ENCODE measurements around the gene EML4. TPM values are rescaled to one million over a fixed set of nuclear protein-coding genes. Genes with fewer than 3 reads are reported as not detected.
"Not testable (repeated sequence)": the region's sequence is repeated elsewhere in the genome, so short reads cannot be mapped to it uniquely, and the experiment has no call there.

EML4 gene
- total RNA-seq, 1 experiment from 2014 or later = 128 TPM

DNA sequence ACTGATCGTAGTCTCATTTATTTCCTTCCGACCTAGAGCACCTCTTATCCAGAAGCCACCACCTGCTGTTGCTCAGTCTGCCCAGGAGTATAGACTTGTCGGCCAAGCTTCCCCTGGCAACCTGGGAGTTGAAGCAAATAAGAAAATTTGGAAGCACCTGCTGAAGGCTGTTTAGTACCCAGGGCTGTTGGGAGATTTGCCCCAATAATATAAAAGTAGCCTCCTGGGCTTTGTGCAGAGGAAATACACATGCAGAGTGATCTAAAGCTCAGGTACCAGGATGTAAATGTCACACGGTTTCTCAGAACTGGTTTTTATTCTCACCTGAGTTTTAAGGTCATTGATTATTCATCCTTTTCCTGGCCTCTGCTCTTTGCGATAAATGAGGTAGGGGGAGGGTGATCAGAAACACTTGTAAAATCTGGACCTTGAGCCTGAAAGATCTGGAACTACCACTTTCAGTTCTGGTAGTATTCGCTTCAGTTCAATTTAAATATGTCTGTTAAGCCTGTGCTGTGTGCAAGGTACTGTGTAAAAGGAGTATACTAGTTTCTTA, 192.7 kb downstream of the EML4 start:
- DNase-seq = no peak
- Histone ChIP-seq H3K27me3 (no peaks in the 10 kb centered on the region), H3K4me3 (peak overlapping the region; percentile 87), H3K36me3 (no peaks in the 10 kb centered on the region), H3K27ac (no peak overlapping the region), H3K4me1 (peaks cover 13% of the 10 kb centered on the region), H3K9me3 (replicated peaks) (no peaks in the 10 kb centered on the region)

DNA sequence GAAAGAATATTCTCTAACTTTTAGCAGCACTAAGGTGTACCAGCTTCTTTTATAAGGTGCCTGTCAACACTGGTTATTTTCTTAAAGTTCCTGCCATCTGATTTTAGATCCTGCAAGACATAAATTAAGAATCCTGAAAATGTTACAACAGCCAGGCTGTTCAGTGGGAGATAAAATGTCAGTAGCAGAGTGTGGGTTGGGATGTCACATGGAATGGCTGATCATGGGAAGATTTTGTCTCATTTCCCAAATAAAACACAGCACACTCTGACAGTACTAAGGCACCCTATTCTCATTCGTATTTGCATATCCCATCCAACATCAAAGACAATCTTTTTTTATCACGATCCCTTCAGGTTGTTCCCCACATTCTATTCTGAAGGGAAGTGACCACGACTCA, 194.3 kb downstream of the EML4 start:
- Histone ChIP-seq H3K9me3 (replicated peaks) (no peaks in the 10 kb centered on the region), H3K4me3 (no peak overlapping the region), H3K4me1 (peaks cover 11% of the 10 kb centered on the region), H3K27ac (no peak overlapping the region), H3K36me3 (no peaks in the 10 kb centered on the region), H3K27me3 (no peaks in the 10 kb centered on the region)
- DNase-seq = no peak

DNA sequence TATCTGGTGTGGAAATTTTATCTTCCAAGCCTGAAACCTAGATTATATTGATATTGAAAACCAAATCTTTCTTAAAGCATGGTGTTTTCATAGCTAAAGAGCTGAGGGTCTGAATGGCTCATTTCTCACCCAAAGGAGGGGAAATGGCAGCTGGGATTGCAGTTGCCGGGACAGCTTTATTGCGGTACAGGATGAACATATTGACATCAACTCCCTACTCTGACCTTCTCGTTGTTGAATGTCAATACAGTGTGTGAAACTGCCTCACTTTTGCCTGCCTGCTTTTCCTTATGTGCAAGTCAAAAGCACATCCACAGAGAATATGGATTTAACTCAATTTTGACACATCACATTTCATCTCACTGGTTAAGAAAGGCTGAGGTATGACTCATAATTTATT, 195.5 kb downstream of the EML4 start:
- no peaks in the 10 kb centered on the region for H3K9me3 ChIP-seq (replicated peaks)
- H3K27me3 ChIP-seq = no peaks in the 10 kb centered on the region
- no peak for DNase-seq
- no peak overlapping the region for H3K27ac ChIP-seq
- H3K4me3 ChIP-seq = no peak overlapping the region
- H3K36me3 ChIP-seq = no peaks in the 10 kb centered on the region
- H3K4me1 ChIP-seq = no peaks in the 10 kb centered on the region

DNA sequence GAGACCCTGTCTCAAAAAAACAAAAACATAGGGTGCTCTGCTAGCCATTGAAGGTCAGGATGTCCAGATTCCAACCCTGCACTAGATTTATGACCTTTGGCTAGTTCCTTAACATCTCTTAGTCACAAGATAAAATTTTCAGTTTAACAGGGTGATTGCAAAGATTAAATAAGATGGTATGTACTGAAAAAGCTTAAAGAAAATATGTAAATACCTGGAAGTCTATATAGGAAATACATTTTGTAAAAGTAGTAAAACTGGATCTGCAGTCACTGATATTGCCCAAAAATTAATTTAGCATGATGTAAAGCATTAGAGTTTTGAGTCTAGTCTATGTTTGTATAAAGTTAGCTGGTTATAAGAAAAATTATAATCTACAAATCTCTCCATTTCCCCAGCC, 197.3 kb downstream of the EML4 start:
- no peaks in the 10 kb centered on the region for H3K9me3 ChIP-seq (replicated peaks)

DNA sequence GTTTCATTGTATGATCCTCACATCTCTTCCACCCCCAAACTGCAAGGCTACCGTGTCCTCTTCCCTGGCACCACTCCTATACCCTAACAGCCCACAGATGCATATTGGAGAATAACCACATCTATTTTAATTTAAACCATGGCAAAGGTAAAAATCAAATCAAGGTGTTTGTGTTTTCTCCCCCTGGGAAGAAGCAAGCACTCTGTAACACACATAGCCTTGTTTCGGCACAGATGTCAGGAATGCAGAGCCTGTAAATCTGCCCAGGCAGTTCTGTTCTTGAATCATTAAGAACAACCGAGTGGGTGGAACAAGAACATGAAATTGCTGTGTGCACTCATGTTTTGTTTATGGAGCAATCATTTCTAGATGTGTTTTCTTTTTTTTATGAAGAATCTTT, 198.7 kb downstream of the EML4 start:
- Histone ChIP-seq H3K9me3 (replicated peaks) (no peaks in the 10 kb centered on the region), H3K36me3 (no peaks in the 10 kb centered on the region)
- DNase-seq = no peak

More for the DNA sequence above, 197.3 kb downstream of the EML4 start:
- no peaks in the 10 kb centered on the region for H3K4me1 ChIP-seq
- H3K36me3 ChIP-seq = no peaks in the 10 kb centered on the region
- no peak overlapping the region for H3K27ac ChIP-seq
- no peaks in the 10 kb centered on the region for H3K27me3 ChIP-seq
- no peak for DNase-seq
- no peak overlapping the region for H3K4me3 ChIP-seq

DNA sequence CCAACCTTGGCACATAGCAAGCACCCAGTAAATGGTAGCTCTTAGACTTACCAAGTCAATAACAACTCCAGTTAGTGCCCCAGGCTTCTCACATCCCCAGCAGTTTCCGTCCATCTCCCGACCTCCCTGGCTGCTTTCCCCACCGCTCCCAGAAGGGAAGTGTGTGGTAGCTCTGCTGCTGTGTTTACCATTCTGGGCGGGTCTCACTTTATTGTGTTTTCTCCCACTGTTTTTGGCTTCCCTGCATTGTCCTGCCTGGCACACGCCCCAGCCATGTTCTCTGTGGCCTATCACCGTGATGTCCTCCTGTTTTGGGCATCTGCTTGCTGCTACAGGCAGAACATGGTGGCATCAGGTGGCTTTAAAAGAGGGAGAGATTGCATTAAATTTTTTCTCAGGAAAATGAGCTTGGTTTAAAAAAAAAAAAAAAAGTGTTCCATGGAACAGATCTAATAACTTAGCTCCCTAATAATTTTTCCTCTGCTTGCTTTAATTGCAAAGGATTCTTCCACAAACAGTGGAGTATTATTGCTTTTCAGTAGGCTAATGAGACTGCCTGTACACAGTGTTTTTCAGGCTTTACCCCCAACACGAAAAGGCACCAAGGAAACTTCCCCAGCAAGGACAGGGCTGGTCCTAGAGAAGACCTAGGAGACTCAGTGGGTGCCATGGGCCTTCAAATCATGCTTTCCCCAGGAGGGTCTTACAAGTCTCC, 199.8 kb downstream of the EML4 start:
- no peaks in the 10 kb centered on the region for H3K27me3 ChIP-seq
- no peaks in the 10 kb centered on the region for H3K9me3 ChIP-seq (replicated peaks)
- no peak overlapping the region; the same call in 1 of the 2 replicates for H3K4me3 ChIP-seq
- peak; percentile 49 to 64 for DNase-seq
- no peak overlapping the region for H3K27ac ChIP-seq
- H3K36me3 ChIP-seq = no peaks in the 10 kb centered on the region
- H3K4me1 ChIP-seq = no peaks in the 10 kb centered on the region

More for the DNA sequence above, 198.7 kb downstream of the EML4 start:
- Histone ChIP-seq H3K4me1 (no peaks in the 10 kb centered on the region), H3K4me3 (no peak overlapping the region), H3K27me3 (no peaks in the 10 kb centered on the region), H3K27ac (no peak overlapping the region)

DNA sequence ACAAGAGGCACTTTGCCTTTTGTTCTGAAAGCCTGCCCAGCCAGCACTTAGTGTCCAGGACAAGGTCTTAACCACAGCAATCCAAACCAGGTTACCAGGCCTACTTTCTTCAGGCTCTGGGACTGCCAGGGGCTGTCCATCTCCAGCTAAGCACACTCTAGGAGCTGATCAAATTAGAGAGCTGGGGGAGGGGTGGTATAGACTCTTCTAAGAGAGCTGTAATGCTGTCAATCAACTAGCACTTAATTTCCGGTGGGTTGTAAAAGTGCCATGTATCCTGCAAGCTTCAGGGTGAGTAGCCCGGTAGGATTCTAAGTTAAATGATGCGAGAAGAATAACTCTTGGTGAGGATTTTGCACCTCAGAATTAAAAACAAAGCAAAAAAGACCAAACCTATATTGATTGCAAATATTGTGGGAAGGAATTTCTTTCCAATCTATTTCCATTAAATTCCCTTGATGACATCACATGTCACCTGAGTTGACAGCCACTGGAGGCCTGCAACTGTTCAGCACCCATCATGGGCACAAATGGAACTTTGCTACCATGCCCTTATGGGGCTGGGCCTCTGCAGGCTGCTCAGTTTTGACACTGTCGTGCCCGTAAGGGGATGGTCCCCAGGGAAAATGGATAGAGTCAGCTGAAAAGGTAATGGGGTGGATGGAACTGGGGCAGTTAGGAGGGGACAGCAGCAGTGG, 200.5 kb downstream of the EML4 start:
- H3K4me1 ChIP-seq = no peaks in the 10 kb centered on the region
- no peak for DNase-seq
- no peaks in the 10 kb centered on the region for H3K9me3 ChIP-seq (replicated peaks)
- no peaks in the 10 kb centered on the region for H3K27me3 ChIP-seq
- no peaks in the 10 kb centered on the region for H3K36me3 ChIP-seq
- no peak overlapping the region for H3K27ac ChIP-seq
- H3K4me3 ChIP-seq = no peak overlapping the region

DNA sequence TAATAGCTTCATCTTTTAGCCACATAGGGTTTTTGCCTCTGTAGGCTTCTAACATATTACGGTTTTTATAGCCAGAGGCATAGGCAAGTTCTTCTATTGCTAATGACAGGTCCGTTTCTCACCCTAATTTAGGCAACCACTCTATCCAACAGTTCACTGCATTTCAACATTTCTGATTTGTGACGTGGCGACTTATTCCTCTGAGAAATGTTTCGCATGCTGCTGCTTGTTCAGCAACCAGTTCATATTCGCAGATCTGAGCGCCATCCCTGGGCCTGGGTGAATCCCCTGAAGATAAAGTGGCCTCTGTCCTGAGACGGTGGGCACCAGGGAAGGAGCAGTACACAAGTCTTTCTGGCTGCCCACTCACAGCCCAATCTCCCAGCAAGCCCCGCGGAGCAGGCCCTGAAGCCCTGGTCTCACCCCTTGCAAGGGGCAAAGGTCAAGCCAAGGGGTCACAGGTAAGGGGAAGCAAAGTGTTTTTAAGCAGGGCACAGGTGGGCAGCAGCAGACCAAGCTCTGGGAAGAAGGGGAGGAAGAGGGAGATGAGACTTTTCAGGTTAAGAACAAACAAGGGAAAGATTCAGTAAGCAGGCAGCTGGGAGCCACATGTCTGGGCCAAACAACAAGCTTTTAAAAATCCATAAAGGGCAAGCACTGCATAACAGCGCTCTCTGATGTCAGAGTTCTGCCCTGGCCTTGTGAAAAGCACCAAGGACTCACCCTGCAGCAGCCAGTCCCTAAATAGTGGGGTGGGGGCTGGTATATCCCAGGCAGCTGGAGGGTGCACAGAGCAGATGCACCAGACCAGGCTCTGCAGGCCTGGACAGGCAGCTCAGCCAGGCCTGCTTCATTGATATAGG, 202.7 kb downstream of the EML4 start:
- Histone ChIP-seq H3K36me3 (no peaks in the 10 kb centered on the region), H3K27ac (no peak overlapping the region), H3K4me1 (no peaks in the 10 kb centered on the region), H3K4me3 (no peak overlapping the region), H3K9me3 (replicated peaks) (no peaks in the 10 kb centered on the region), H3K27me3 (no peaks in the 10 kb centered on the region)
- DNase-seq = no peak

DNA sequence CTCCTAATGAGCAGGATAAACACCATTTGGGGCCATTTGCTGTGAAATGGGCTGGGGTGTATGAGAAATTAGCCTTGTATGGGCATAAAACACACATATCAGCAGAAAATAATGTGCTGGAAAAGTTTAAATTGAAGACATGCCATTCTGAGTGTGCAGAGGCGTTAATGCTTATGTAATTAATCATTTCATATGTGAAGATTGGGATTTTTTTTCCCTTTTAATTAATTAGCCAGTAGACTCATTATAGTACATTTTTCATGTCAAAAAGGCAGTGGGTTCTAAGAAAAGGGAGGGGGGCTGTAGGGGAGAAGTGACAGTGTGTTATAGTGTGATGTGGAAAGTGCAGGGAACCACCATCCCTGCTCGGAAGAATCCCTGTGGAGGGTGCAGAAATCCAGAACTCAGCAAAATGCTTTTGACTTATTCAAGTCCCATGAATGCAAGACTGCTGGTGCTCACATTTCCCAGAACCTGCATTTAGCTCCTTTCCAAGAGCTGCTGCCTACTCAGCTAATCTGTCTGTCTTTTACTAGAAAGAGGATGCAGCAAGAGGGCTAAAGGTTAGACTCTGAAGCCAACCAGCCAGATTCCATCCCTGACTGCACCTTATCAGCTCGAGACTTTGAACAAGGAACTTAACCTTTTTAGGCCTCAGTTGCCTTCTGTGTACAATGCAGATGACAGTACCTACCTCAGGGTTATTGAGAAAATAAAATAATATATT, 203.5 kb downstream of the EML4 start:
- H3K4me1 ChIP-seq = no peaks in the 10 kb centered on the region
- H3K36me3 ChIP-seq = no peaks in the 10 kb centered on the region
- H3K4me3 ChIP-seq = no peak overlapping the region
- H3K9me3 ChIP-seq (replicated peaks) = no peaks in the 10 kb centered on the region
- DNase-seq = no peak
- H3K27ac ChIP-seq = no peak overlapping the region
- no peaks in the 10 kb centered on the region for H3K27me3 ChIP-seq

DNA sequence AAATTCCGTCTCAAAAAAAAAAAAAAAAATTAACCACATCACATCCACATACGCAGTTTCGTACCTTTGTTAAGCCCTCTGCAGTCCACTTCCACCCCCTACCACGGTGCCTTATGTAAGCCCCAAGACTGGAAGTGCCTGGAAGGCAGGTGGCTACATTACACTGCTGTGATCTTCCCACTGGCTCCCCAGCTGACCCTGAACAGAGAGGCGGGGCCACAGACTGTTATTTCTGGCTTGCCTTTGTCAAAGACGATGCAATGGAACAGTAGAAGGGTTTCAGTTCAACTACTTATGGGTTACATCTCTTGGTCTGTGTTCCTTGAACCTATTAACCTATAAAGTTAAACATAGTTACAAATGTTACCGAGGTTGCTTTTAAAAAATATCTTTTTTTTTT, 207.6 kb downstream of the EML4 start:
- Histone ChIP-seq H3K27ac (no peak overlapping the region), H3K27me3 (no peaks in the 10 kb centered on the region), H3K4me3 (no peak overlapping the region), H3K9me3 (replicated peaks) (no peaks in the 10 kb centered on the region), H3K36me3 (no peaks in the 10 kb centered on the region), H3K4me1 (no peaks in the 10 kb centered on the region)
- no peak for DNase-seq

DNA sequence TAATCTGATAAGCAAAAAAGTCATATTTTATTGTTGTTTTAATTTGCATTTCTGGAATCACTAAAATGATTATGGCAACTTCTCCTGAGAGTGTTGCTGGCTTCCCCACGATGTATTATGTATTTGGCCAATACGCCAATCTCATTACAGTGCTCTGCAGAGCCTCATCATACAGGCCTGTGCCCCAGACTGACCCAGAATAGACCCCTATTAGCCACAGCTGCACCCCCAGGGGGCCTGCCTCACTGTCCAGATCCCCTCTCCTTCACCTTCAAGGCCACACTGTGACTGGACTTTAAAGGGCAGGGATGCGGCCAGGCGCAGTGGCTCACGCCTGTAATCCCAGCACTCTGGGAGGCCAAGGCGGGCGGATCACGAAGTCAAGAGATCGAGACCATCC, 209.3 kb downstream of the EML4 start:
- Histone ChIP-seq H3K4me3 (no peak overlapping the region), H3K36me3 (no peaks in the 10 kb centered on the region), H3K4me1 (peaks cover 5% of the 10 kb centered on the region; the same call in 1 of the 2 replicates), H3K27me3 (no peaks in the 10 kb centered on the region), H3K27ac (no peak overlapping the region), H3K9me3 (replicated peaks) (no peaks in the 10 kb centered on the region)
- no peak for DNase-seq

DNA sequence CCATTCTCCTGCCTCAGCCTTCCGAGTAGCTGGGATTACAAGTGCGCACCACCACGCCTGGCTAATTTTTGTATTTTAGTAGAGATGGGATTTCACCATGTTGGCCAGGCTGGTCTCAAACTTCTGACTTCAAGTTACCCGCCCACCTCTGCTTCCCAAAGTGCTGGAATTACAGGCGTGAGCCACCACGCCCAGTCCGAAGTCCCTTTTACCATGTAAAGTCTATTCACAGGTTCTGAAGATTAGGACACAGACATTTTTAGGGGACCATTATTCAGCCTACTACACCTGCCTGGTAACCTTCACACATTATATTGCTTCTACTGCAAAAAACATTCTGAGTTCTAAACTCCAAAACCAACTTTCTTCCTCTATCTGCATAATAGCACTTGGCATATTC, 210.9 kb downstream of the EML4 start:
- DNase-seq; H3K27me3 ChIP-seq; H3K27ac ChIP-seq; H3K9me3 ChIP-seq (replicated peaks); H3K4me3 ChIP-seq; H3K36me3 ChIP-seq: not testable (repeated sequence)
- peaks cover 19% of the 10 kb centered on the region; the same call in 1 of the 2 replicates for H3K4me1 ChIP-seq

DNA sequence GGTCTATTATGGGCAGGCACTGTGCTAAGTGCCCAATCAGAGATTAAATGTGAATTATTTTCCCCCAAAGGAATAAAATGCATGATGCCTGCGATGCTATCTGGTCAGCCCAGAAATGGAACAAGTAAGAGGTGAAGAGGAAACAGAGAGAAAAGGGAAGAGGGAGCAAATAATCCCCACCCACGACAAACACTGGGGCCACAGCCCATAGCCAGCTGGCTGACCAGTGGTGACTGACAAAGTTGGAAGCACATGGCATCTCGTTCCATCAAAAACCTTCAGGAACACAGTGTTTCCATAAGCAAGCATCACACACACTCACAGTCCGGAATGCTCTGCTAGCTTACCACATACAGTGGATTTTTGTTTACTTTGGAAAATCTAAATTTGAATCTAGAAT, 213.0 kb downstream of the EML4 start:
- Histone ChIP-seq H3K27me3 (no peaks in the 10 kb centered on the region), H3K9me3 (replicated peaks) (no peaks in the 10 kb centered on the region), H3K27ac (no peak overlapping the region), H3K4me3 (no peak overlapping the region), H3K4me1 (peaks cover 19% of the 10 kb centered on the region; the same call in 1 of the 2 replicates), H3K36me3 (no peaks in the 10 kb centered on the region)
- no peak for DNase-seq

Data from SJCRH30 (cell line).